Neuronal stem cell (in vitro differentiated cells): ENCODE results near the gene RAD51B.

ENCODE experiments used
- DNase-seq: peaks from one replicate; pipeline ENCODE4 v3.0.0-alpha.2; 2013; ENCODE audit warnings: low spot score
- H2AFZ ChIP-seq: one replicate; pipeline ENCODE4 v1.6.1; 2013; ENCODE audit warnings: mild to moderate bottlenecking, low read length, inconsistent platforms
- H2AK5ac ChIP-seq: 2 replicates; pipeline ENCODE4 v1.6.1; 2013; ENCODE audit warnings: low read depth, mild to moderate bottlenecking, inconsistent platforms, low read length, moderate library complexity, mixed read lengths
- H2BK120ac ChIP-seq: 2 replicates; pipeline ENCODE4 v1.6.1; 2013; ENCODE audit warnings: low read depth, mild to moderate bottlenecking, inconsistent platforms, low read length, moderate library complexity, mixed read lengths
- H2BK12ac ChIP-seq: one replicate; pipeline ENCODE4 v1.6.1; 2013; ENCODE audit warnings: low read length, inconsistent platforms
- H2BK15ac ChIP-seq: 2 replicates; pipeline ENCODE4 v1.6.1; 2013; ENCODE audit warnings: mild to moderate bottlenecking, low read length, inconsistent platforms, mixed read lengths
- H2BK5ac ChIP-seq: one replicate; pipeline ENCODE4 v1.6.1; 2013; ENCODE audit warnings: inconsistent platforms, mild to moderate bottlenecking, low read length, moderate library complexity
- H3K14ac ChIP-seq: one replicate; pipeline ENCODE4 v1.6.1; 2013; ENCODE audit warnings: low read length, inconsistent platforms
- H3K18ac ChIP-seq: 2 replicates; pipeline ENCODE4 v1.6.1; 2013; ENCODE audit warnings: low read length, inconsistent platforms
- H3K23ac ChIP-seq: 2 replicates; pipeline ENCODE4 v1.6.1; 2013; ENCODE audit warnings: low read depth, mild to moderate bottlenecking, mixed read lengths, low read length, inconsistent platforms; ENCODE audit not compliant: poor library complexity
- H3K27ac ChIP-seq: replicated peaks from 3 replicates; pipeline ENCODE4 v1.5.1; 2013; ENCODE audit warnings: low read length, inconsistent platforms
- H3K27me3 ChIP-seq, 3 experiments: 2 replicates each; pipeline ENCODE4 v1.6.1; 2013; ENCODE audit warnings: low read length in 3 of 3, mild to moderate bottlenecking in 2 of 3, inconsistent platforms in 1 of 3, low read depth in 1 of 3, mixed read lengths in 1 of 3, moderate library complexity in 1 of 3; ENCODE audit not compliant: control insufficient read depth in 3 of 3, insufficient read depth in 3 of 3
- H3K36me3 ChIP-seq, 2 donors: replicated peaks in 1 of 2; 2 replicates each; pipeline ENCODE4 v1.6.1; 2013; ENCODE audit warnings: low read length in 2 of 2; ENCODE audit not compliant: control insufficient read depth in 2 of 2, insufficient read depth in 2 of 2
- H3K4ac ChIP-seq: 2 replicates; pipeline ENCODE4 v1.6.1; 2013; ENCODE audit warnings: inconsistent platforms, mild to moderate bottlenecking, low read length, moderate library complexity
- H3K4me1 ChIP-seq, 2 donors: 1 replicate in 1 of 2; 2 replicates in 1 of 2; pipeline ENCODE4 v1.6.1; 2013; ENCODE audit warnings: low read length in 2 of 2, low read depth in 1 of 2; ENCODE audit not compliant: control insufficient read depth in 2 of 2, insufficient read depth in 1 of 2
- H3K4me2 ChIP-seq: one replicate; pipeline ENCODE4 v1.6.1; 2013; ENCODE audit warnings: mild to moderate bottlenecking, low read length, inconsistent platforms; ENCODE audit not compliant: insufficient read depth, poor library complexity, severe bottlenecking
- H3K4me3 ChIP-seq, 2 donors: 2 replicates each; pipeline ENCODE4 v1.5.1; 2013; ENCODE audit warnings: low read length in 2 of 2, mild to moderate bottlenecking in 2 of 2, inconsistent platforms in 1 of 2, moderate library complexity in 1 of 2
- H3K79me1 ChIP-seq: one replicate; pipeline ENCODE4 v1.6.1; 2013; ENCODE audit warnings: low read depth, mild to moderate bottlenecking, inconsistent platforms, low read length, moderate library complexity
- H3K9ac ChIP-seq: one replicate; pipeline ENCODE4 v1.6.1; 2013; ENCODE audit warnings: mild to moderate bottlenecking, low read depth, low read length, inconsistent platforms; ENCODE audit not compliant: poor library complexity
- H3K9me3 ChIP-seq, 2 donors: replicated peaks in 1 of 2; 2 replicates each; pipeline versions ENCODE3 to v1.6.1; 2013; ENCODE audit warnings: low read length in 2 of 2, mild to moderate bottlenecking in 2 of 2, inconsistent platforms in 1 of 2, low read depth in 1 of 2, mixed read lengths in 1 of 2, moderate library complexity in 1 of 2; ENCODE audit not compliant: control insufficient read depth in 2 of 2, insufficient read depth in 1 of 2
- H4K8ac ChIP-seq: one replicate; pipeline ENCODE4 v1.6.1; 2013; ENCODE audit warnings: low read depth, mild to moderate bottlenecking, inconsistent platforms, low read length, moderate library complexity
- H4K91ac ChIP-seq: one replicate; pipeline ENCODE4 v1.6.1; 2013; ENCODE audit warnings: low read length, low read depth, mild to moderate bottlenecking, inconsistent platforms; ENCODE audit not compliant: poor library complexity
- WGBS, 2 donors: extraction: QIAGEN DNeasy Blood & Tissue Kit; methylation state at CpG; one replicate each; pipeline ENCODE4 v1.1.7; 2013; ENCODE audit warnings: missing lambda C conversion rate in 2 of 2, mixed read lengths in 1 of 2; ENCODE audit not compliant: insufficient read length in 2 of 2, insufficient replicate concordance in 1 of 2; ENCODE audit errors: extremely low coverage in 2 of 2; 5-methylcytosine and 5-hydroxymethylcytosine counted together

The RAD51B gene

DNA sequence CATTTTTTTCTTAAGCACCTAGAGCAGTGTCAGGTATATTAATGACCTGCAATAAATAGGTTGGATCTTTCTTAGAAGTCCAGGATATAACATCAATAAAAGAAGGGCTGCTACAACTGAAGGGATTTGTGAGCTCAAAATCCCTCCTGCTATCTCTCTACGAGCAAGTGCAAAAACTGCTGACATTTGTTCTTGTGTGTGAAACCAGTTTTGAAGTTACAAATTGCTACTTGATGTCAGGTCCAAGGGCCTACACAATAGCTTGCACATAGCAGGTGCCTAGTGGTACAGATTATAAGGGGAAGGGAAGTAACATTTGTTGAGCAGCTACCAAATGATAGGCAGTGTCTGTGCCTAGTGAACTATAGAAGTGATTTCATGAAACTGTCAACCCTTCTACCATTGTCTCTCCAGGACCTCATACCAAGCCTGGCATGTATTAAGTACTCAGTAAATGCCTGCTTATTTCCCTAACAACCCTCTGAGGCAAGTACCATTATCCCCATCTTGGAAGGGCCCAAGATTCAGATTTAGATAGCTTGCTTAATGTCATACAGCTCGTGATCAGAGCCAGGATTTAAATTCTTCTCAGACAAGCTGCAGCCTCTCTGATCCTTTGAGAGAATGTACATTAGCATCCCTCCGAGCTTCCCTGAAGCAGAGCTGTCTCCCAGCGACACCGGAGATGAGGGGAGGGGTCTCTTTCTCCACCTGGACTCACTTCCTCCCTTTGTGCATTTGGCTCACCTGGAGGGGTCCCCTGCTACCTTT lies 673.0 kb downstream of the RAD51B start:
- Histone ChIP-seq H2BK120ac (no peak overlapping the region), H3K23ac (no peak overlapping the region), H3K14ac (no peak overlapping the region), H3K9me3 (no peaks in the 10 kb centered on the region), H3K36me3 (no peaks in the 10 kb centered on the region), H2BK12ac (no peak overlapping the region), H3K4me1 (peaks cover 8% of the 10 kb centered on the region in 2 donors), H4K91ac (no peak overlapping the region), H3K27me3 (no peaks in the 10 kb centered on the region), H2BK5ac (no peak overlapping the region), H4K8ac (no peak overlapping the region), H3K27ac (no peak overlapping the region), H2AK5ac (no peak overlapping the region), H3K4me2 (no peak overlapping the region), H2AFZ (no peak overlapping the region), H3K4ac (no peak overlapping the region), H3K18ac (no peak overlapping the region), H3K9ac (no peak overlapping the region), H2BK15ac (no peak overlapping the region), H3K4me3 (no peak overlapping the region), H3K79me1 (peaks cover 2% of the 10 kb centered on the region)
- DNase-seq, result no peak
- WGBS, 2 donors, result no CpG with 5 or more reads among the region's 5 CpGs

DNA sequence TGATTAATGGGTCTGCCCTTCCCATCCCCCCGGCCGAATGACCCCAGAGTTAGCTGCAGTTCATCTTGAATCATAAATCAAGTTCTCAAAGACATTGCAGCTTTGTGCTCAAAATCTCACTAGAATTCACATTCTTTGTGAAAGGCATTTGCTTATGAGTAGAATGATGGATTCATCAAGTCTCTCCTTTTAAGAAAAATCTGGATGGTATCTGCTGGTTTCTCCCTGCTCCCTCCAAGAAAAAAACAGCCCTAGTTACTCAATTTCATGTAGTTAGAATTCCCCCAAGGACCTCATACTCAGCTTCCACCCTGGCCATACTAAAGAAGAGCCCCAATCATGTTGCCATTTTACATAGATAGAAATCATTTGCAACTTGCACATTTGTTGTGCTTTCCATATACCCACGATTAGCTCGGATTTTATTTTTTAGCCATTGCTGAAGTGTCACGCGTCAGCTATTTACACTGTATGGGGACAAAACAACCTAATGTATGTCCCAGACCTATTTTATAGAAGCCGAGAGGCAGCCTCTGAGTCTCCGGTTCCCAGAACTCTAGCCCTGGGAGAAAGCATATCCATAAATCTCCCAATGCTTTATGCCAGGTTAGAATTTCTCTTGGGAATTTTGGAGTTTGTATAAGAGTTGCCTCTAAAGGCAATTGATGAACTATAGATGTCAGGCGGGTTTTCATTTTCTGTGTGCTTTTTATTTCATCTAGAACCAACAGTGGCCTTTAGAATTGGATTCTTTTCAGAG lies 673.8 kb downstream of the RAD51B start:
- Histone ChIP-seq H4K91ac (no peak overlapping the region), H3K4ac (no peak overlapping the region), H2BK12ac (no peak overlapping the region), H2AK5ac (no peak overlapping the region), H3K9ac (no peak overlapping the region), H3K4me1 (peaks cover 8% of the 10 kb centered on the region in 2 donors), H4K8ac (no peak overlapping the region), H3K9me3 (no peaks in the 10 kb centered on the region), H3K27me3 (no peaks in the 10 kb centered on the region), H2BK120ac (no peak overlapping the region), H3K4me2 (no peak overlapping the region), H2AFZ (no peak overlapping the region), H3K36me3 (no peaks in the 10 kb centered on the region), H3K4me3 (no peak overlapping the region), H2BK5ac (no peak overlapping the region), H3K18ac (no peak overlapping the region), H3K27ac (no peak overlapping the region), H2BK15ac (no peak overlapping the region), H3K79me1 (peaks cover 2% of the 10 kb centered on the region), H3K23ac (no peak overlapping the region), H3K14ac (no peak overlapping the region)
- no peak for DNase-seq
- WGBS, 2 donors, result no CpG with 5 or more reads among the region's 9 CpGs

DNA sequence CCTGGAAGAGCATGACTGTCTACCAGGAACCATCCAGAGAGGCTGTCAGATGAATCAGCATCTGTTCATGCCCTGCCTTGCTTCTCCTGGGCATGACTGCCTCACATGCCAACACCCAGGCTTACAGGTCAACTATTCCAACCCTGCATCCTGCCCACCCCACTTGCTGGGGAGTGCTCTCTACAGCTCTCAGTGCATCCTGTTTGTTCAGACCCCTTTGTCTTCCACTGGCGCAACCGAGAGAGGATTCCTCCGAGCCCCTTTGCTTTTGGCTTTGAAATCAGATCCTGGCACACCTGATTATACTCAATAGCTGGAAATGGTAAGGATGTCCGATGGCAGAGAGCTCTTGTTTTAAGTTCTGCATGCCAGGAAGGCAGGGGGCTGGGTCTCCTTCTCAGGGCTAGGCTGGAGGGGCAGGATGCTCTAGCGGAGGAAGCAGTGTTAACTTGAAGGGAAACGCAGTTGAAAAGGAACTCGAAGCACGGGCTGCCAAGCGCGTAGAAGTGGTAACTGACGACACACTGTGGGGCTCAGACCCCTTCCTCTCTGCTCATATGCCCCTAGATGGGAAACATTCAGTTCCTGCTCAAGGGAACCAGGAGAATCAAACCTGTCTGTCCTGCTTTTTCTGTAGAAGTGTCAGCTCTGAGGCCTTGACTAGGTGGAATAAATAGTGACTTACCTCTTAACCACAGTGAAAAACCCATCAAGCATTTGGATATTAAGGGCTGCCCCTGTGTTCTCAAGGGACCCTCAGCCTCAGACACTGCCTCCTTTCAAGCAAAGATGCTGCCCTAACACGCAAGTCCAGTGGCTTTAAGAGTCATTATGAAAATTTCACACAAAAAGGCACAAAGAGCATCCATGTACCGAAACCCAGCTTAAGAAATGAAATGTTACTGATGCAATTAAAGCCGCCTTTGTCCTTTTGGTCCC lies 675.8 kb downstream of the RAD51B start:
- DNase-seq, result no peak

More for the DNA sequence above, 675.8 kb downstream of the RAD51B start:
- Histone ChIP-seq H3K4me1 (peaks cover 11 to 17% of the 10 kb centered on the region in 2 donors), H3K4me2 (no peak overlapping the region), H3K18ac (peak overlapping the region; percentile 75), H3K9ac (no peak overlapping the region), H3K4me3 (no peak overlapping the region), H4K91ac (no peak overlapping the region), H2BK12ac (no peak overlapping the region), H3K23ac (no peak overlapping the region), H2AK5ac (no peak overlapping the region), H4K8ac (no peak overlapping the region), H3K14ac (no peak overlapping the region), H3K4ac (no peak overlapping the region), H2BK15ac (peak overlapping the region; percentile 52), H3K27me3 (no peaks in the 10 kb centered on the region), H2AFZ (no peak overlapping the region), H3K27ac (no peak overlapping the region), H3K79me1 (peaks cover 2% of the 10 kb centered on the region), H2BK120ac (no peak overlapping the region), H3K36me3 (no peaks in the 10 kb centered on the region), H2BK5ac (no peak overlapping the region), H3K9me3 (no peaks in the 10 kb centered on the region)
- no CpG with 5 or more reads among the region's 14 CpGs for WGBS, 2 donors
